Myocyte (in vitro differentiated cells): ENCODE data around the gene GLYATL2. TPM values are rescaled to one million over a fixed set of nuclear protein-coding genes. Genes with fewer than 3 reads are reported as not detected.

Experiments used
- DNase-seq: peaks from one replicate; pipeline ENCODE4 v3.0.0-alpha.2; 2012; ENCODE audit warnings: low read depth
- total RNA-seq: library from RNA; depleted of rRNA; stranded (reverse); fragments of >200 nt; gene quantifications from 2 replicates; pipeline ENCODE4 v1.2.3, GENCODE V29; 2014

Gene GLYATL2
- total RNA-seq, 1 donor from 2014 or later: 0.35 TPM

- DNase-seq: no peak
Measured at GRCh38 chr11:58801302-58801701, 43.2 kb downstream of the GLYATL2 start.

DNA sequence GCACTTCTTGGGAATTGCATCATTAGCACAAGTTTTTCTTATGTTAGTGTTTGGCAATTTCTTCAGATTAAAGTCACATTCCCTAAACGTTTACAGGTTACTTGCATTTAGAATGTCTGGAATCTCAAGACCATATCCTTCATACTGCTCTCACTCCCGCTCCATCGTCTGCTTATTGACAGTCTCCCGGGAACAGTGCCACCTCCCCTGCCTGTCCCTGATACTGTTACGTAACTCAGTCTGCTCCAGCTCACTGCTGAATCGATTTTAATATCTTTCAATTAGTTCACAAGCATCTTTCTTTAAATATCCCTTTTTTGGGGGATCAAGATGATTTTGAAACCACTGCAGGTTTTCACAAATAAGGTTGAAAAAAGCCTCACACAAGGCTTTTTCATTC, 48.2 kb downstream of the GLYATL2 start:
- peak; percentile 2 for DNase-seq

- peak; percentile 50 for DNase-seq
Measured at GRCh38 chr11:58788355-58789023, 56.0 kb downstream of the GLYATL2 start.

GRCh38 chr11:58787903-58788302, 56.6 kb downstream of the GLYATL2 start:
- peak; percentile 1 for DNase-seq

DNA sequence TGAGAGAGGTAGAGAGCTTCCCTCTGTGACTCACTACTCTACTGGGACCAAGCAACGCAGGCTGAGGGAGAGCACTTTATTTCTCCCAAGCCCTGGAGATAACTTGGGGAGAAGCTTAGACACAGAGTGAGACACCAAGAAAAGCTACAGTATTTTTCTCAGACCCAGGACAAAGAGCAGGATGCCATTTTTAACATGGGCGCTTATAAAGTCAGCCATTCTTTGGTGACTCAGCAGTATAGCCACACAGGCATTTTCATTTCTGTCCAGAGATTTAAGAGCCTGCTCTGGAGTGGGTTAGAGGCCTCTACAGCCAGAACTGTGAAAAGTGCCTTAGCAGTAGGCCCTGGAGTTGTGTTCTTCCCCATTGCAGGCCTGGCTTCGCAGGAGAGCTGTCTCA, 57.8 kb downstream of the GLYATL2 start:
- peak; percentile 1 for DNase-seq

DNA sequence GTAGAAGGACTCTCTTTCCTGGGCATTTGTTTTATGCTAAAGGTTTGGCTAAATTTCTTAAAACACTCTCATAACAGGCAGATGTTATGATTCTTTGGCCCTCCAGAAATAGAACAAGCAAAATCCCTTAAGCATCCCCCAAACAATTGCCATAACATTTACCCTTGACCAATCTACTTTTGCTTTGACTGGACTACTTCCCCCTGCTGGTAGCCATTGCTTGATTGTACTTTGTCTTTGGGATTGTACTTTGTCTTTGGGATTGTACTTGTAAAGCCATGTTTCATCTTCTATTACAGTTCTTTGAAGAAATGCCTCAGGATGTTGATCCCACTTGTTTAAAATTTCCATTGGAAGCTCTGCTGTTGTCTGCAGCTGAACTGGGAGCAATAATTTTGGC, 59.5 kb downstream of the GLYATL2 start:
- DNase-seq: peak; percentile 2

Other genes with a start within 250 kb of the GLYATL2 start
- 1.7 and 3.0 TPM in 2 replicates for gene CNTF, start 222.0 kb downstream of the GLYATL2 start, total RNA-seq
- not detected in 2 replicates for gene GLYAT, start 112.8 kb downstream of the GLYATL2 start, total RNA-seq
- gene GLYATL1, start 94.8 kb upstream of the GLYATL2 start, total RNA-seq: not detected in 2 replicates
- gene GLYATL1B, start 241.6 kb upstream of the GLYATL2 start, total RNA-seq: not detected in 2 replicates